Epithelial cell of proximal tubule (primary cell): ENCODE measurements around the gene ITPR2. TPM values are rescaled to one million over a fixed set of nuclear protein-coding genes. Genes with fewer than 3 reads are reported as not detected.

Experiments
- DNase-seq: peaks from one replicate; pipeline ENCODE4 v3.0.0-alpha.2; 2011; ENCODE audit warnings: low read depth
- H3K4me3 ChIP-seq: 2 replicates; pipeline ENCODE4 v1.5.1; 2011; ENCODE audit warnings: low read depth, mild to moderate bottlenecking, low read length
- total RNA-seq: library from RNA; depleted of rRNA; stranded (reverse); fragments of >200 nt; gene quantifications from 2 replicates; pipeline ENCODE4 v1.2.3, GENCODE V29; 2015
- TF ChIP-seq, protein P1 (sequence below): conservative IDR thresholded peaks from 2 replicates; pipeline ENCODE4 v1.5.1; 2012; ENCODE audit warnings: low read depth, mild to moderate bottlenecking, low read length

The ITPR2 gene
- total RNA-seq, 1 donor from 2014 or later: 13.5 TPM

DNA sequence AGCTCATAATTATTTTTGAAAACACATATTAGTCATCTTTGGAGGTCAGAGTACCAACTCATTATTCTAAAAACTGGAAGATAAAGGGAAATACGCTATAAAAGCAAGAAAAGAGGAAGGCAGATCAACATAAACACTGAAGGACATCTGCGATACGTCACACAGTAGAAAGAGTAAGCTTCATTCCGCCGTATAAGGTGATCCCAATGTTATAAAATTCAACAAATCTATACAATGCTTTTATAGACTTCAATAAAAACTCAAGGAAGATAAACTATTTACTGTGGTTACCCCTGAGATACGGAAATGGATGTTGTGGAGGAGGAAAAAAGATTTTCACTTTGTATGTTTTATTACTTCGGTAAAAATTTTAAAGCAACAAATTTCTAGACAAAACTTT lies 92.6 kb downstream of the ITPR2 start:
- TF ChIP-seq, protein P1, sequence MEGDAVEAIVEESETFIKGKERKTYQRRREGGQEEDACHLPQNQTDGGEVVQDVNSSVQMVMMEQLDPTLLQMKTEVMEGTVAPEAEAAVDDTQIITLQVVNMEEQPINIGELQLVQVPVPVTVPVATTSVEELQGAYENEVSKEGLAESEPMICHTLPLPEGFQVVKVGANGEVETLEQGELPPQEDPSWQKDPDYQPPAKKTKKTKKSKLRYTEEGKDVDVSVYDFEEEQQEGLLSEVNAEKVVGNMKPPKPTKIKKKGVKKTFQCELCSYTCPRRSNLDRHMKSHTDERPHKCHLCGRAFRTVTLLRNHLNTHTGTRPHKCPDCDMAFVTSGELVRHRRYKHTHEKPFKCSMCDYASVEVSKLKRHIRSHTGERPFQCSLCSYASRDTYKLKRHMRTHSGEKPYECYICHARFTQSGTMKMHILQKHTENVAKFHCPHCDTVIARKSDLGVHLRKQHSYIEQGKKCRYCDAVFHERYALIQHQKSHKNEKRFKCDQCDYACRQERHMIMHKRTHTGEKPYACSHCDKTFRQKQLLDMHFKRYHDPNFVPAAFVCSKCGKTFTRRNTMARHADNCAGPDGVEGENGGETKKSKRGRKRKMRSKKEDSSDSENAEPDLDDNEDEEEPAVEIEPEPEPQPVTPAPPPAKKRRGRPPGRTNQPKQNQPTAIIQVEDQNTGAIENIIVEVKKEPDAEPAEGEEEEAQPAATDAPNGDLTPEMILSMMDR: no peak
- H3K4me3 ChIP-seq: no peak overlapping the region

DNA sequence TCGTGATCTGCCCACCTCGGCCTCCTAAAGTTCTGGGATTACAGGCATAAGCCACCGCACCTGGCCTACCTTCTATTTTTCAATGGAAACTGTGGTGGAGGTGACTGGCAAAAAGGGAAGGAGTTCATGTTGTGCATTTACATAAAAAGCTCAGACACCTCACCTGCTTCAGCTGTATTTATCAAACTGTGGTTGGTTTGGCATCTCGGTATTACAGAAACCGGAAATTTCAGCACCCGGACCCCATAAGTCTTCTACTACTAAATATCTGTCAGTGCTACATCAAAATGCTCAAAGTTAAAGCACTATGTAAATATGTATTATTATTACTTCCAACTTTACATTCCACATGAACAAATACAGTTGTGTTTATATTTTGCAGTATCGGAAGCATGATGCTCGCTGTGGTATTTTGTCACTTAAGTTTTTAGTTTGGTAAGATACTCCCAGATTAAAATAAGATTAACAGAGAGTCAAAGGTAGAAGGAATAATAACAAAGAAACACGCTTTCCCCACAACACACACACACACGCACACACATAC lies 95.4 kb downstream of the ITPR2 start:
- TF ChIP-seq, protein P1: no peak
- DNase-seq: no peak
- H3K4me3 ChIP-seq: no peak overlapping the region

More for the DNA sequence above, 92.6 kb downstream of the ITPR2 start:
- DNase-seq: no peak

DNA sequence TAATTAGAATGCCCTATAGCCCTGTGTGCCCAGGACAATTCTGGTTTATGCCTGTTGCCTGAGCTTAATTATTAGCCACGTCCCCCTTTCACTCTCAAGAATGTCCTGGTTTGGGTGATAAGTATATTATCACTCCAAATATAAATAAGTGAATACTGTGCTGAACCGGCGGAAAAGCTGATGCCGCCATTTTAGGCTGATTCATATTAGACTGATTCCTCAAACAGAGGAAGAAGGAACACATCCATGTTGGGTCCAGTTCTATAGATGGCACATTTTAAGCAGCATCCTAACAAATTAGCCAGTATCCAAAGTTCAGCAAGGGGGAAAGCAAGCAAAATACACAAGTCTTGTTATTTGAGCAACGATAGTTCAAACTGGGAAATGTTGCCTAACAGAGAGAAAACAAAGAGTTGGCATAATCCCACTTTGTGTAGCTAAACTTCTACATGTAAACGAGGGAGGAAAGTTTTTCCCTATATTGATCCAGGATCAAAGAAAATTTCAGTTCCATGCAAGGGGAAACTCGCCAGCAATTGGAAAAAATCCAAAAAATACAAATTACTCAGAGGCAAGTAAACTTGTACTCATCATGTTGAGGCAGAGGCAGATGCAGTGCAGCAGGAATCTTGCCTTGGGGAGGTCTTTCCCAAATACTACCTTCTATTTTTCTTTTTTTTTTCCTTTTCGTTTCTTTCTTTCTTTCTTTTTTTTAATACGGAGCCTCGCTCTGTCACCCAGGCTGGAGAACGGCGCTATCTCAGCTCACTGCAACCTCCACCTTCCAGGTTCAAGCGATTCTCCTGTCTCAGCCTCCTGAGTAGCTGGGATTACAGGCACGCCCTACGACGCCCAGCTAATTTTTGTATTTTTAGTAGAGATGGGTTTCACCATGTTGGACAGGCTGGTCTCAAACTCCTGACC lies 96.2 kb downstream of the ITPR2 start:
- no peak for DNase-seq
- no peak overlapping the region for H3K4me3 ChIP-seq

DNA sequence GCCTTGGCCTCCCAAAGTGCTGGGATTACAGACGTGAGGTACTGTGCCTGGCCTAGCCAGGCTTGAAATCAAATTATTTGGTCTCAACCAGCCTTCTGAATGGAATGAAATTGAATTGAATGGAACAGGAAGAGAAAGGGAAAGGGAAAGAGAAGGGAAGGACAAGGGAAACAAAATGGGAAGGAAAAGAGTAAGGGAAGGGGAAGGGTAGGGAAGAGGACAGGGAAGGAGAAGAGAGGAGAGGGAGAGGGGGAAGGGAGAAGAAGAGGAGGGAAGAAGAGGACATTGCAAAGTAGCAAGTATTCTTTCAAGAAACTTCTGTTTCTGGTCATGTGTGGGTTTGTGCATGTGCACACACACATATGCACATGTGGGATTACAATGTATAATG lies 97.8 kb downstream of the ITPR2 start:
- TF ChIP-seq, protein P1: no peak
- no peak for DNase-seq
- no peak overlapping the region for H3K4me3 ChIP-seq

More for the DNA sequence above, 96.2 kb downstream of the ITPR2 start:
- TF ChIP-seq, protein P1: no peak

DNA sequence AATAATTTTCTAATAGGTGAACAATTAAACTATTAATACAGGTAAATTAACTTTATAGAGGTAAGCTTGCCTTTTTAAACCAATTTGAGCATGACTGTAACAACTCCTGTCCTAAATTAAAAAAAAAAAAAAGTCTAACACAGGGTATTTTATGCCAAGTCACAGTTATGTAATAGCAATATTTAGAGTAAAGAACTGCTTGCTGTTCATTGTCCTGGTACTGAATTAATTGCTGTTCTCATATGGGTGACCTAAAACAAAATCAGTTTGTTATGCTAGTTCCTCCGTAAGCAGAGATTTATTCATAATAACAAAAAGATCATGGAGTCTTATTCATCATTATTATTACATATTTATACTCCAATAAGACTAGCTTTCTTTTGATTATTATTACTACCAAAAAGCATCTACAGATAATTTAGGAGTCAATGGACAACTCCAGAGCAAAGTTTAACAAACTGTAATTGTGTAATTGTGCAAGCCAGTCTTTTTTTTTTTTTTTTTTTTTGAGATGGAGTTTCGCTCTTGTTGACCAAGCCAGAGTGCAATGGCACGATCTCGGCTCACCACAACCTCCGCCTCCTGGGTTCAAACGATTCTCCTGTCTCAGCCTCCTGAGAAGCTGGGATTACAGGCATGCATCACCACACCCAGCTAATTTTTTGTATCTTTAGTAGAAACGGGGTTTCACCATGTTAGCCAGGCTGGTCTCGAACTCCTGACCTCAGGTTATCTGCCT lies 98.3 kb downstream of the ITPR2 start:
- H3K4me3 ChIP-seq: no peak overlapping the region
- DNase-seq: no peak
- TF ChIP-seq, protein P1: no peak

DNA sequence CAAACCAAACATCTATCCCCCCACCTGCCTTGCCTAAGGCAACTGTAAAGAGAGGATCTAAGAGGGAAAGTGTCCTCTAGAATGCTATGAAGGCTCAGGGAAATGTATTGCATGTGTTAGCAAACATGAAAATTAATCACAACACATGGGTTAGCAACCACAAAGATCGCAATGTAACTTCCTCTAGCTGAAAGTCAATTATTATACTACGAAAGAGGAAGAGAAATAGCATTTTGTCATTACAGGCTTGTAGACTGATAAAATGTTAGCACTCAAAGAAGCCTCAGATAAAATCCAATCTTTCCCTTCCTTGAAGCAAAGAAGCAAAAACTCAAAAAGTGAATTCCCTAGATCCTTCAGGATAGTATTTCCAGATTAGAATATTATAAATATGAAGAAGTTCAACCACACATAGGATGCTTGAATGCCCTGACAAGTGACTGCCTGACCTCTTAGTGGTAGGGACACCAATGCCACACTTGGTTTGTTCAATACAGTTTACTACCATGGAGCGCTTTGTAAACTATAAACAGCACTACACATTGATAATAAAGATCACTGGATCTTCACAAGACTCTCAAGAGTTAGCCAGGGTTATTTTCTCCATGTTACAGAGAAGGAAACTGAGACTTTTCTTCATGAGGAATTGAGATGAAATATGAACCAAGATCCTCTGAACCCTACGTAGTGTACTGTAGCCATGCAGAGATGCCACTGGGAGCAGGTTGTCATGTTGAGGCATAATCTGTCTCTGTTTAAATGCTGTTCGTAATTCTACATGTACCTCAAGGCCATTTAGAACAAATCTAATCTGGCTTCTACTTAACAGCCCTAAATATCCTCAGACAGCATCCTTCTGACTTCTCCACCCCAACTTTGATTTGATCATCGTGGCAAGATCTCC lies 100.7 kb downstream of the ITPR2 start:
- TF ChIP-seq, protein P1: no peak
- H3K4me3 ChIP-seq: no peak overlapping the region
- no peak for DNase-seq
